HG03457 (cell line): ENCODE data around the gene MEOX1.

Source experiments
- ATAC-seq: cut with Tn5 transposase; IDR thresholded peaks from one replicate; pipeline ENCODE4 v1.9.1; 2021; ENCODE audit warnings: moderate number of reproducible peaks; ENCODE audit not compliant: unreplicated experiment

The MEOX1 gene

GRCh38 chr17:43680461-43680860 is 18.7 kb upstream of the MEOX1 start:
- ATAC-seq, result no peak

- ATAC-seq, result no peak
Measured at GRCh38 chr17:43679911-43680310, 18.2 kb upstream of the MEOX1 start.

- no peak for ATAC-seq
Measured at GRCh38 chr17:43679401-43679800, 17.7 kb upstream of the MEOX1 start.

DNA sequence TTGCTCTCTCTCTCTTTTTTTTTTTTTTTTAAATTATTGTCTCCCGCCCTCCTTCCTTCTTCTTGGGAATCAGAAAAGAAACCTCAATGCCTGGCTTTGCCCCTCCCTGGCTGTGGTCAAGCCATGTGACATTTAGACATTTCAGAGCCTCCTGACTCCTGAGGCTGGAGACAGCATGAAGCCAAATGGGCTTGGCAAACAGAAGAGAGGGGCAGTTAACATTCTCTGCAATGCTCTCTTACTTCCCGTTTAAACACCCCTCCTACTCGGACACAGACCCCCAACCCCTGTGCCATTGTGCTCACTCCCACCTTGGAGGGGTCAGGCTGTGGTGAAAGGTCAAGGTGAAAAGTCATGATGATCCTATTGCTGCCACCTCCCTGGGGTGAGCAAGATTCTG is 14.7 kb upstream of the MEOX1 start:
- ATAC-seq, result no peak

GRCh38 chr17:43674394-43674793 is 12.7 kb upstream of the MEOX1 start:
- no peak for ATAC-seq

DNA sequence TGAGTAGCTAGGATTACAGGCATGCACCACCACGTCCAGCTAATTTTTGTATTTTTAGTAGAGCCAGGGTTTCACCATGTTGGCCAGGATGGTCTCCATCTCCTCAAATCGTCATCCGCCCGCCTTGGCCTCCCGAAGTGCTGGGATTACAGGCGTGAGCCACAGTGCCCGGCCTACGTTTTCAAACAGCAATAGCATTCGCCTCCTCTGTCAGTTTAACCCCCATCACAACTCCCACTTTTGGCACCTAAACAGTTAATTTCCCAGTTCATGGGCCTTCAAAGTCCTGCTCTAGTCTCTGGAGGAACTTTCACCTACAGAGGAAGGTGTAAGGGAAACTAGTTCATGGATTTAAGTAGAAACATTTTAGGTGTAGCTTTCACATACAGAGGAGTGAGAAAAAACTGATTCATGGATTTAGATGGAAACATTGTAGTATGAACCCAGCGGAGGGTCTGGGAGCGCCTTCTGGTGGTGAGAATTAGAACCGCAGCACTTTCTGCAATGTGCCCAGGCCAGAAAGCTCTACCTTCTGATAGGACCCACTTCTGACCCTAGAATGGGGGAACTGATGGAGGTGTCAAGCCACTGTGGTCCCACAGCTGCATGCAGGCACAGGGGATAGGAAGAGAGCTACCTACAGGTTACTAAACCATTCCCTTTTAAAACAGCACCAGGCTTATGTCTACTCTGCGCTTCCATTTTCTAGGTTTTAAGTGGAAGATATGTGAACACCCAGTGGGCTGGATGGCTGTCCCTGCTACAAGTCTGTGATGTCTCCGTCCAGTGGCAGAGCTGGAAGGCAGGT is 12.0 kb upstream of the MEOX1 start:
- ATAC-seq, result no peak

GRCh38 chr17:43671755-43672519 is 10.2 kb upstream of the MEOX1 start:
- ATAC-seq, result no peak

GRCh38 chr17:43671031-43671692 is 9.4 kb upstream of the MEOX1 start:
- ATAC-seq, result no peak

DNA sequence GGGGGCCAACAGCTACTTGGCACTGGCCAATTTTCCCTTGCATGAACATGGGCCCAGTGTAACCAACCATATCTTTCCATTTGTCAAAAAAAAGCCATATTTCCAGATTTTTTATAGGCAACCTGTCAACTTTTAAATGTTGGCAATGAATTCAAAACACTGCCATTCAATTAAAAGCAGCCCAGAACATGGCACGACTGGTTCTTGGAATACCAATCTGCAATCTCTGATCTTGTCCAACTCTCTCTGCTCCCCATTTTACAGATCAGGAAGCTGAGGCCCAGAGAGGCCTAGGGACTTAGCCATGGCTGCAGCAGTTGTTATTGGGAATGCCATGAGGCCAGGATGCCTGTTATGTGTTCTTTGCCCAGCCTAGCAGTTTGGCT is 8.9 kb upstream of the MEOX1 start:
- ATAC-seq, result no peak

- ATAC-seq, result no peak
Measured at GRCh38 chr17:43669971-43670644, 8.4 kb upstream of the MEOX1 start.

DNA sequence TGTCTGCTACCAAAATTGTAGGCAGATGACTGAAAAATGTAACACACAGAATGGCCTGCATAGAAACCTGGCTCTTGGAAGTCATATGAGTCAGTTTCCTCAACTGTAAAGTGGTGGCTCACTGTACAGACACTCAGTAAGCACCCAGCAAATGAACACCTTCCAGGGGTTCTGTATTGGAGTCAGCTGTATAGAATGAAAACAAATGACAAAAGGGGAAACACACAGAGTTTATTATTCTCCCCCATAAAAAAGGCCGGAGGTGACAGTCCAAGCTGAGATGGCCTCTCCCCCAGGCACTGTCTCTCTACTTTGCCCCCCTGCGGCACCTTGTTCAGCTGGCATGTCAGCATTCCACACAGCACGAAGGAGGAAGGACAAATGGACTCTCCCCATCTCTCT is 6.2 kb upstream of the MEOX1 start:
- ATAC-seq, result no peak

- no peak for ATAC-seq
Measured at GRCh38 chr17:43667506-43667905, 5.8 kb upstream of the MEOX1 start.

DNA sequence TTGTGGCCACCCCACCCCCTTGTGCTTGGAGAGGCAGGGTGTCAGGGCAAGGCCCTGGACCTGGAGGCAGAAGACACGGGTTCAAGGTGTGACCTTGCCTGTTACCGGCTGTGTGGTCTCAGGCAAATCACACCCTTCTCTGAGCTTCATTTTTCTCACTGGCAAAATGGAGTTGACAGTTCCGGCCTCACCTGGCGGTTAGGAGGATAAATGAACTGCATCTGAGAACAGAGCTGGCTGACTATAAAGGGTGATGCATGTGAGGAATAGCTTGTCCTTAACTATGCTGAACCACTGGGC is 4.2 kb upstream of the MEOX1 start:
- ATAC-seq, result no peak

DNA sequence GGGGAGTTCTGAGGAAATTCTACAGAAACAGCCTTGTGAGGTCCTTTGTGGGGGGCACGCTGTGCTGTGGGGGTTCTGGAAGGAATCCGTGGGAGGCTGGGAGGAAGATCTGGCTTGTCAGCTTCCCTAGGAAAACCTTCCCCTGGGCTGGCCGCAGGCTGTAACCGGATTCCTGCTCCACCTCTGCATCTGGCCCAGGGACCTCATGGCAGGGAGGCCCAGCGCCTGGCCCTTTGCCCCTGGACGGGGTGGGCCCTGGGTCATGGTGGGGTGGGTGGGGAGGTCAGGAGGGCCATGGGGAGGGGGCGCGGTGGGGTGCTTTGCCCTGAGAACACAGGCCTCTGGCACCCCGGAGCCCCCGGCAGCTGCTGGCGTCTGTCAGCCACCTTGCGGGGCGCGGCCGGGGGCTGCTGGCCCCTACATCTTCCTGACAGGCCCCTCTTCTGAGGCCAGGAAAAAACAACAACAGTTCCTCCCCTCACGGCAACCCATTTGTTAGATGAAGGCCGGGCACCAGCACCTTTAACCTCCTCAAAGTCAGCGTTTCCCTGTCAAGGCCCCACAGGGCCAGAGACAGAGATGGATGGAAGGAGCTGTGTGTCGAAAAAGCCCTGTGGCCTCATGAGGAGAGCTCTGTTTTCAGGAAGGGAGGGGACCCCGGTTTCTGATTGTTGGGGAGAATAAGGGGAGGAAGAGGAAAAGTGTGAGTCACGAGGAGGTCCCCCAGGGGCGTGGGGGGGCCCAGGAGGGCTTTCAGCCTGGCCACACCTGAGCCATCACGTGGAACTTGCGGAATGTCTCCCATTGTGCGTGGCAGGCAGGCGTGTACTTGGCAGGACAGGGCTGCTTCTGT is 3.6 kb upstream of the MEOX1 start:
- no peak for ATAC-seq

DNA sequence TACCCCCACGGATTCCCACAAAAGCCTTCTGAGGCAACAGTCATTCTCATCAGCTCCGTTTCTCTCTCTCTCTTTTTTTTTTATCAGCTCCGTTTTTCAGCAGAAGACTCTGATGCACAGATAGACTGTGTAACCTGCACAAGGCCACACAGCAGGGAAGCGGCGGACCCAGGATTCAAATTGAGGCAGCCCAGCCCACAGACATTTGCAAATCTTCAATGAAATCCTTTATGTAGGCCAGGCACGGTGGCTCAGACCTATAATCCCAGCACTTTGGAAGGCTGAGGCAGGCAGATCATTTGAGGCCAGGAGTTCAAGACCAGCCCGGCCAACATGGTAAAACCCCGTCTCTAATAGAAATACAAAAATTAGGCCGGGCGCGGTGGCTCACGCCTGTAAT is 2.4 kb upstream of the MEOX1 start:
- ATAC-seq, result no peak

GRCh38 chr17:43663383-43663782 is 1.7 kb upstream of the MEOX1 start:
- ATAC-seq, result no peak

DNA sequence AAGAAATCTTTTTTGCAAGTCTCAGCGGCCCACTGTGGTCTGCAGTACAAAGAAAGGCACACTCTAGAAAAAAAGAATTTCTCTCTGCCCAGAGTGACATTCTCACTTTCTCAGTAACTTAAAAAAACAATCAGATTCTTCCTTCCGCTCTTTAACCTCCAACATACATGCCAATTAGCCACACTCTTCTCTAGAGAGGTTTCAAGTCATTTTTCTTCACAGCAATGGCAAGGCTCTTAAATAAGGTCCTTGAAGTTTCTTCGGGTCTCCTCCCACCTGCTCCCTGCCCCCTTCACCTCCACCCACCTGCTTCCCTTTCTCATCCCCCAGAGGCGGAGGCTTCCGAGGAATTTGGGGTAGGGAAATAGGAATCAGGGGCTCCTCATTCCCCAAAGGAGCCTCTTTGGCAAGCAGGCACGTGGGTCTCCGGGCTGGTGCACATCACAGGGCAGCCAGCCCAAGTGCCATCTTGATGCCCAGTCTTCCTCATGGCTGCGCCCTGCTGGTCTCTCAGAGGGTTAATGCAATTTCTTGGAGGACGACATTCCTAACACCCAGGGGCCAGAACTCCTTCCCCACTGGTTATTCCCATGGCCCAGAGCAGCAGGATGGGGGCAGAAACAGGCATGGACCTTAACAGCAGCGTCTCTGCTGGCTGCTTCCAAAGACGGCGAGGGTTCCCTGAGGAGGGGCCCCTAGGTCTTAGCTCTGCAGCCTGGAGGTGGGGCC is 855 bp upstream of the MEOX1 start:
- no peak for ATAC-seq

GRCh38 chr17:43660816-43661493 is 767 bp downstream of the MEOX1 start:
- ATAC-seq, result no peak

DNA sequence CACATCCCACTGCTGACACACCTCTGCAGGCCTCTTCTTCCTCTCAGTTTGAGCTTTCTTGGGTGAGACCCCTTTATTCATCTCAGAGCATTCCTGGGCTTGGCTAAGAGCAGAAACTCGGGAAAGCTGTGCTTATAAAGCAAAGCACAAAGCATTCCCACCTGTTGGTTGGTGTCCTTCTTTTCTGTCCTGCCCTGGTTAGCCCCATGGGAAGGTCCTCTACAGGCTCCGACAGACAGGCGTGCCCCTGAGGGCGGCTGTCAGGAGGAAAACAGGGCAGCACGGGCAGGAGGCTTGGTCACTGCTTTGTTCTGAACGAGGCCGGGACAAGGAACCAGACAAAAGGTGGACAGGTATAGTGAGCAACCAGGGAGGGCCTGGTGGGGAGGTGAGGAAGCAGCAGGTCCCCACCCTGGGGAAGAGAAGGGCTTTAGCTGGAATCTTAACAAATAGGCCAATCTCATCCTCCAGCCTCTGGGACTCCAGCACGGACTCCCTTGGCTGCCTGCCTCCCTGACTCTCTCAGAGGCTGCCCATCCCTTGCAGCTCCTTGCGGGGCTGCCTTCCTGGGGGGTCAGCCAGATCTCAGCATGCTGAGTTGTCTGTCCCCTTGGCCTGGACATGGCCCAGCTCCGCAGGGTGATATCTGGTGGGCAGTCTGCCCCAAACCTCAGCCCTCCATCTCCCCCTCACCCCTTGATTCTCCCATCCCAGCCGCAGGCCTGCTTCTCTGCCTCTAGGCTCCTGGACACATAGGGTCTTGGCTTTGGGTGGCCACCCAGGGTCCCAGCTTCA is 1.7 kb downstream of the MEOX1 start:
- ATAC-seq, result no peak
